HG03342 (cell line): ENCODE results near the gene BMPER.

Source experiments
- ATAC-seq: cut with Tn5 transposase; IDR thresholded peaks from one replicate; pipeline ENCODE4 v1.9.1; 2021; ENCODE audit warnings: mild to moderate bottlenecking, moderate library complexity; ENCODE audit not compliant: unreplicated experiment

The BMPER gene

GRCh38 chr7:34016876-34017275 lies 111.5 kb downstream of the BMPER start:
- no peak for ATAC-seq

DNA sequence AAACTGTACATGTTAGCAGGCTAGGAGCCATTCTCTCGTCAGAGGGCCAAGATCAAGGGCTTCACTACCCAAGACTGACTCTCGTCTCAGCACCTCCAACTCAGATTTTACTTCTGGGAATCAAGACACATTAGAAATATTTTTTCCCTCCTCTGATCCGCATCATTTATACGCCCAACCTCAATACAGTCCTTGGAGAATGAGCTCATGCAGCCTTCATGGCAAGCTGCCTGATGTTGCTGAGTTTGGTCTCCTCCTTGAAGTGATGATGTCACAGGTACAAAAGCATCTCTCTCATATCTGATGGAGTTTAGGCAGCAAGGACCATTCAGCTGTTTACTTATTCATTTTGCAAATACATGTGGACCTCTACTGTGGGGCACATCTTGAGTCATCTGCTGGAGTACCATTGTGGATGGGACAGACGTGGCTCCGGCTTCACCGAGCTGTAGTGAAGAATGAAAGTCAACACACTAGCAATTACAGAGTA lies 114.0 kb downstream of the BMPER start:
- no peak for ATAC-seq

DNA sequence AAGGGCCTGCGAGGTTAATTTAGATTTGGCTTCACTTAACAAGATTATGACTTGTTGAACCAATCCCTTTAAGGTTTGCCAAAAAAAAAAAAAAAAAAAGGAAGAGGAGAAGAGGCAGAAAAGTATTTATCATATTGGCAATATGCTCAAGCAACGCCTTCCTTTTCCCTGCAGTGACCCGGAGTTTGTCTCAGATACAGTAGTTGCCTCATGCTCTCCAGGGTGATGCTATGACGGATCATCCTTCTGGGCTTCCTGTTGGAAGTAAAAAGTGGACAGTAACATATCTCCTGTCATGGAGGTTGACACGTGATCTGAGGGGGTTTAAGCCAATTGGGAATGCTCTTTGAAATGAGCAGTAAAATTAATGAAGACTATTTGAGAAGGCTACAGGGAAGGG lies 117.3 kb downstream of the BMPER start:
- ATAC-seq = no peak

DNA sequence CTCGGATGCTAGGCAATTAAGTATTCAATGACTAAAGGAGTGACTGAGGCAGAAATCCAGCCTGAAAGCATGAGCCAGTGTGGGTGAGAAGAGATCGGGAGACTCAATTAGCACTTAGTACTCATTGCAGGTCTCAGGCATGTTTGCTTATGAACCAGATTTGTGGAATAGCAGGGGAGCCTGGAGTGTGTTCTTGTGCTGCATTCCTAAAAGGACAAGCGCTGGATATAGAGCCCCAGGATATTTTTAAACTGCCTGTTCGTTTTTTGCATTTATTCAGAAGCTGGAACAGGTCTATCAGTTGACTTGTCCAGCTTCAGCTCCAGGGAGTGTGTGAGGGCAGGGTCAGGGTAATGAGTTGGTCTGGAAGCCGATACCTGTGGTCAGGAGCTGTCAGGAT lies 120.3 kb downstream of the BMPER start:
- ATAC-seq = no peak

DNA sequence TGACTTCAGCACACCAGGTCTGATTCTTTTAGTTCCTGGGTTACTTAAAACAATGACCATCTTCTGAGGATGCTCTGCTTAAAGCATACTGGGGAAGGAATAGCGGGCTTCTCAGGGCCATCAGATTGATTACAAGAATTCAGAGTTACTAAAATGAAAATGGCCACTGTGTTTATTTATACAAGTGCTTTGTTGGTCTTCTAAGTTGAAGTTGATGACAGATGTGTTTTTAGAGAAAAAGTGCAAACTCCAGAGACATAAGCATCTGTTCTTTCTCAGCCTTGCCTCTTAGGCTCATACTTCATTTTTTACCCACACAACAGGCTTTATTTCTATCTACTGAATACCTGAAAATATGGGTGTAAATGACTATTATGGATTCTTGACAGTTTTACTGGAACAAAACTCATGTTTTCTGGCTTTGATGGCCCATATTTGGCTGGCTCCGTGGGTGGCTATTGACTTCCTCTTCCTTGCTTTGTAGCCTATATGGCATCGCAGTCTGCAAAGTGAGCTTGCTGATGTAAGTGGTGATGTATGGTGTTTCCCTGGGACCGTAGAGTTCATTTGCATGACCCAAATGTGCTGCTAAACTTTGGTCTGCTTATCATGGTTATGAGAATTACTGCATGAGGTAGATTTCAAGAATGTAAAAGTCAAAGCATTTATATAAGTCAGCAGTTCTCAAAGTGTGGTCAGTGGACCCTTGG lies 121.3 kb downstream of the BMPER start:
- ATAC-seq = no peak

DNA sequence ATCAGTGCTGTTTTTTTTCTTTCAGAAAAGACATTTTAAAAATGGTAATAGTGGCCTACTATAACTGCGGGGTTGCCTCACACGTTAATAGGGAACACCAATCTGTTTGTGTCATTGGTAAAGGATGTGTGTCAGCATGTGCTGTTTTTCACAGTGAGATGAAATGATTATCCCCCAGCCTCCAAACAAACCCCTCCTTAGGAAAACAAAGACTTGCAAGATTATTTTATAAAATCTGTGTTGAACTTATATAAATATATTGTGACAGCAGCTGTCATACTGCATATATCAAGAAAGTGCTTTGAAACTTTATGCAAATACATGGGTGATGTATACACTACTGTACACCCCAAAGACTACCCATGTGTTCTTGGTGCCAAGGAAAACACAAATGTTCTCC lies 125.8 kb downstream of the BMPER start:
- no peak for ATAC-seq

GRCh38 chr7:34034728-34035127 lies 129.4 kb downstream of the BMPER start:
- ATAC-seq = no peak

DNA sequence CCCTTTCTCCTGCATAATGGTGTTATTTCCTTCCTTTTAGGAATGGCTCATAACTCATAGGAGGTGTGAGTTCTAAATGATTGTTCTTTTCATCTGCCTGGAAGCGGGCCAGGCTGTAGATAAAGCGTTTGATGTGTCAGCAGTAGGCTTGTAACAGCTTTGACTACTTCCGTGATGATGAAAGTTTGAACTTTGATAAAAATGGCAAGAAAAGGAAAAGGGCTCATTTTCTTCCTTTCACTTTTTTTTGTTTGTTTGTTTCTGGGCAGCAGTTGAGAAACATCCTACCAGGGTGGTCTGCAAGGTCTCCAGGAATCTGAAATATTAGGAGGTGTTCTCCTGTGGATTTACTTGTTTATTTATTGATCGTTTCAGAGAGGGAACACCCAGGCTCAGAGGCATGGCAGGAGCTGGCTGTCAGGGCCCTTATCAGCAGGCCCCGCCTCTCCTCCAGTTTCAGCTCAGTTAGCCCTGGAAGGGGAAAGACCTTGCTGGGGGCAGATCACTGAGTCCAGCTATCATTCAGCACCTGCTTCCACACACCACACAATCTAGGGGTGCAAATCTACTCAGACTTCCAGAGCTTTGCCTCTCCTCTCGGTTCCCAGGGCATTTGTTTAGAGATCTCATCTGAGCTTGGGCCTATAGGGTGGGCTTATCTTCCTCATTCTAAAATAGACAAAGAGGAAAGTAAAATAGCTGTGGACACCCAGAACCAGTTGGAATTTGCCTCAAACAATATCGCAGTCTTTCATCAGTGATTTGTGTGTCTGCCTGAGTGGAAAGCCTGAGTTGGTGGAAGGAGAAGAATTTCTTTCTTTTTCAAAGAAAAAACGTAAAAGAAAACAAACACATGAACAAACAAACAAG lies 130.9 kb downstream of the BMPER start:
- ATAC-seq = no peak

DNA sequence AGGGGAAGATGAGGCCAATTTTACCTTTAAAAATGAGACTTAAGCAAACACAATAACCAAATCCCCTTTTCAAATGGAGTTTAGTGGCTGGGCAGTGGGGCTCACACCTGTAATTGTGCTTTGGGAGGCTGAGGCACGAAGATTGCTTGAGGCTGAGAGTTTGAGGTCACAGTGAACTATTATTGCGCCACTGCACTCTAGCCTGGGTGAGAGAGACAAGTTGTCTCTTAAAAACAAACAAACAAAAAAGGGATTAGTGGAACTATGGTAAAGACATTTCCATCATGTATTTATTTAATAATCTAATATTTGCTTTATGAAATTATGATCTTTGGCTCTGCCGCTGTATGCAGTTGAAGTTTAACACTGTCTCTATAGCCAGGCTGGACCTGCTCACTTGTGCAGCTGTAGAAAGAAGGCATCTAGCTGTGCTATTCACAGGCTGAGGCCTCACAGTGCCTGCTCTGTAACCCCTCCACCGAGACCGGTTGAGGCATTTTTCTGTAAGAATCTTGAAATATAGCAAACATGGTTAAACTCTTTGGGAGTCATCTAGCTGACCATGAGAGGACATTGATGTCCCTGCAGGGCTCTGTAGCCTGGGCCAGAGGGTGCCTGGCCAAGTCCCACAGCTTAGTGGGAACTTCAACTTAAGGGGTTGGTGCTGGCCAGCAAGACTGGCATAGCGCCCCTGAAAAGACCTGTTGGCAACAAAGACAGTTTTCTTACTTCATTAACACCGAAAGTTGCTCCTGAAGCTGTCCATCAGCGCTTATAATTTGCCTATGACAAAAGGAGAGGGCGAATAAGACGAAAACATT lies 131.8 kb downstream of the BMPER start:
- ATAC-seq = no peak

- ATAC-seq = no peak
These were observed 133.6 kb downstream of the BMPER start for GRCh38 chr7:34038816-34039470.

GRCh38 chr7:34041707-34042106 lies 136.4 kb downstream of the BMPER start:
- ATAC-seq = no peak

DNA sequence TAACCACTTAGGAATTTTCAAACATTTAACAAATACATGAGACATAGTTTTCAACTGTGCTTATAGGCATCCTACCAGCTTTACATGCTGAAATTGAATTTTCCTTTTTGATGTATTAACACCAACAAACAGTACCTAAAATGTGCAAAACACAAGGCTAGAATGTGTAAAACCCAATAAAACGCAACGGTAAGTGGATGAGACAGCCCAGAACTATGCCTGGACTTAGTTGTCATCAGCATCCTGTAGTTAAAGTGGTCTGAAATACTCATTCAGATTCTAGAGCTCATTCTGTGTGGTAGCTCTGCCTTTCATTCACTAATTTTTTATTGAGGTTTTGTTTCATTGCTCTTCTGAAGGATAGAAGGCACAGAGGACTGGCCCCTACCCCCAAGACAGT lies 137.1 kb downstream of the BMPER start:
- ATAC-seq = no peak

- ATAC-seq = no peak
These were observed 138.3 kb downstream of the BMPER start for GRCh38 chr7:34043461-34044305.

- no peak for ATAC-seq
These were observed 138.9 kb downstream of the BMPER start for GRCh38 chr7:34044306-34044643.

DNA sequence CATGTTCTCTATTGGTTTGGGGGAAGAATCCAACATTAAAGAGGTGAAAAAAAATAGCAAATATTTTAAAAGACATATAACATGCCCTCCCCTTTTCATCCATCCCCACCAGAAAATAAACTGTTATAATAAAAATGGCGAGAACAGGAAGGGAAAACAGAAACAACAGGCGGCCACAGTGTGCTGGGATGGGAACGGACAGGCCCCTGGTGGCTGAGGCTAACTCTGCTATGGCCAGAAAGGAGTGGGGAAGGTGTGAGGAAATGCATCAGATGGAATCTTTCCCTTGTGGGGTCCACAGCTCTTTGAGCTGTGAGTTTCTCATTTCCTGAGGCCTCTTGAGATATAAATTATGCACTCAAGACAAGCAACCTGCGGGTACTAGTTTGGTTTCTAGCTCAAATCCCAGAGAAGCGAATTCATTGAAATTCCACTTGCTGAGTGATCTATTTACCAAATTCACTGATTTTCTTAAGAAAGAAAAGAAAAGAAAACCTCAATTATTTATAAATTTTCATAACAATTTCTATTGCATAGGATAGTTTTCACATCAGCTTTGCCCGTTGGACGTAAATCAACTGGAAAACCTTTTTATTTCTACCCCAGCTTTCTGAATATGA lies 139.5 kb downstream of the BMPER start:
- ATAC-seq = no peak

GRCh38 chr7:34048445-34048844 lies 143.1 kb downstream of the BMPER start:
- ATAC-seq = no peak

DNA sequence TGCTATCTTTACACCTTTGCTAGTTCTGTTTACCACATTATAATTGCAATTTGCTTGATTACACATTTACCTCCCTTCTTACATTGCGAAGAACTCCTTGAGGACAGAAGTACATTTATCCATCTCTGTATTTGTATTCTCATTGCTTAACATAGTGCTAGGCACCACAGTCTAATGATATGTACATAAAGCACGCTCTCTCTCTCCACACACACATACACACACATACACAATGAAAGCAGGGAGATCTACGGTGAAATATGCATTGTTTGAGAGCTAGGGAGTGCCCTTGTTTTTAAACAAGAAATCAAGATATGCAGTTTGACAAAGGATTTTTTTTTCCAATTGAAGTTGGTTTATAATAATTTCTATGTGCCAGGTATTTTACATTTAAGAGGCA lies 148.7 kb downstream of the BMPER start:
- no peak for ATAC-seq

DNA sequence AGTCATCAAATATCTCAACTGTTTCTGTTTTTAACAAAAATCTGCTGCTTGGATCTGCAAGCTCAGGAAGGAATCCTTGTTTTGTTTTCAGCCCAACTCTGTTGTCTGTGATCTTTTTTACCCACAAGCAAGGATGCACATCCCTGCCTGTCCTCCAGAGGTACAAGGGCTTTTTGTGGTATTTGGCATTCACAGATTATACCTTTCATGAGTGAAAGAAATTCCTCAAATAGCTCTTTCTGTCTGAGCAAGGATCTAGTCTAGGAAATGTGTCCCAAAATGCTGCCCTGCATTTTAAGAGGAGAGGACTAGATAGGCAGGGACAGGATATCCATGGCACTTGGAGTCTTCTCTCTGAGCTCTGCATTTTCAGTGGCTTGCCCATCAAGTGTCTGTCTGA lies 151.8 kb downstream of the BMPER start:
- no peak for ATAC-seq

DNA sequence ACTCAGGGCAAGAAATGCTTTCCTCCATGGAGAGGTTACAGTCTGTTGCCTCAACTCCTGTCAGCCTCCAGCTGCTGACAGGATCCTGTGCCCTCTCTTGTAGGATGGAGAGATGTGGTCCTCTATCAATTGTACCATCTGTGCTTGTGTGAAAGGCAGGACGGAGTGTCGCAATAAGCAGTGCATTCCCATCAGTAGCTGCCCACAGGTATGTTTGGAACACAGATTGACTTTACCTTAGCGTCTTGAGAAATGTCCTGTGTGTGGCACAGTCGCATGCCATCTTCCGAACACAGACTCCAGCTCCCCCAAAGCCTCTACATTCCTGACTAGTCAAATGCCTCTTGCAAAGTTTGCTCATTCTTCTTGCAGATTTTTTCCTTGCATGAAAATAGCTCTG lies 152.6 kb downstream of the BMPER start:
- ATAC-seq = no peak

- ATAC-seq = no peak
These were observed 153.4 kb downstream of the BMPER start for GRCh38 chr7:34058801-34059135.
